ENCODE data around the gene TOM1L2. TPM values are rescaled to one million over a fixed set of nuclear protein-coding genes. Genes with fewer than 3 reads are reported as not detected.
A peak's percentile ranks its signal among the peaks of the same experiment; 100 is the strongest.

Gene TOM1L2
- polyA plus RNA-seq, 12 donors: 24.6 to 54.9 (median 38.8) TPM; not detected in 1

GRCh38 chr17:17849845-17850373 lies 122.3 kb downstream of the TOM1L2 start:
- DNase-seq: no peak

DNA sequence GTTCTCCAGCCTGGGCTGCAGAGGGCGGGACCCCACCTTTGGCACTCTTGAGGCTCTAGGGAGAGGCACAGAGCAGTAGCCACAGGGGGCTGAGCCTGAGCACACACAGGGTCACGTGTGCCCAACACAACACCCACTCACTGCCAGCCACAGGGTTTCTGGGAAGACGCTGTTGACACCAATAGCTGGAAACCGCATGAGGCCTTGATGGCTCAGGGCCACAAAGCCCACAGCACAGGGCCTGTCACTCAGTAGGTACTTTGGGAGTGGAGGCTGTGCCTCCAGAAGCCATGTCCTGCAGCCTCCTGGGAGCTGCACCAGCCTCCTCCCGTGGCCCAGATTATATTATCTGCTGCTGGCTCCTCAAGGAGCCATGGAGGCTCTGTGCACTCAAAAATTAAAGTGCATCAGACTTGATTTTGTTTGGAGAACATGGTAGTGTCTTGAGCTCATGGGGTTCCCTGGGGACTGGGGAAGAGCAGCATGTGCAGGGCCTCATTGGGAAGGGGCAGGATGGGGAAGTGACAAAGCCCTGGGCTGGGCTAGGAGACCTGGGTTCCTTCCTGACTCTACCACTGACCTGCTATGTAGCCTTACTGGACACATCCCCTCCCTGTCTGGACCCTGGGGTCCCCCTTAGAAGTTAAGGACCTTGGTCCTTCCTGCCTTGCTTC lies 122.9 kb downstream of the TOM1L2 start:
- DNase-seq: no peak

DNA sequence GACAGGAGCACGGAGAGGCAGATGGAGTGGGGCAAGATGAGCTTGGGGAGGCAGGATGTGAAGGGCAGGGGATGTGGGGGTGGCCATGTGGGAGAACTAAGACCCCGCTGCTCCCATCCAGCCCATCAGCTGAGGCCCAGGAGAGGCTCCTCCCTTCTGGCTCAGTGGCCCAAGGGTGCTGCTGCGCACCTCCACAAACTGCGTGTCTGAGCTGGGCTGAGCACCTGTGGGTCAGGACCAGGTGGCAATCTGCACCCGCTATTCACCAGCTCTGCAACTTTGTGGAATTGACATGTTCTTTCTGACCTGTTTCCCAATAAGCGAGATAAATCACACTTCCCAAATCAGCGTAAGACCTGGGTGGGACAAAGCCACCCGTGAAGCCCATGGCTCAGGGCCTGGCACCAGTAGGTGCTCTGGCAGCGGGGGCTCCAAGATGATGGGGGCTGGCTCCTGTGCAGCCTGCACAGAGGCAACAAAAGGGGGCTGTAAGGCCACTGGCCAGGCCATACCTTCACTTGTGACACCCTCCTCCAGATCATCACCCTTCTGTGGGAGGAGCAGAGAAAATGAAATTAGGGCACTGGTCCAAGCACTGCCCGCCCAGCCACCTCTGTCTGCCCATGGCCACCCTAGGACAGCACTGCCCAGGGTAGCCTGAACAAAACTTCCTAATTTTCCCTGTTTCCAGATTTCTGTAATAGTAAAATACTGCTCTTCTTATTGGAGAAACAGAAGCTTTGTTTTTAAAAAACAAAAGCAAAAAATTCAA lies 123.7 kb downstream of the TOM1L2 start:
- DNase-seq: no peak

DNA sequence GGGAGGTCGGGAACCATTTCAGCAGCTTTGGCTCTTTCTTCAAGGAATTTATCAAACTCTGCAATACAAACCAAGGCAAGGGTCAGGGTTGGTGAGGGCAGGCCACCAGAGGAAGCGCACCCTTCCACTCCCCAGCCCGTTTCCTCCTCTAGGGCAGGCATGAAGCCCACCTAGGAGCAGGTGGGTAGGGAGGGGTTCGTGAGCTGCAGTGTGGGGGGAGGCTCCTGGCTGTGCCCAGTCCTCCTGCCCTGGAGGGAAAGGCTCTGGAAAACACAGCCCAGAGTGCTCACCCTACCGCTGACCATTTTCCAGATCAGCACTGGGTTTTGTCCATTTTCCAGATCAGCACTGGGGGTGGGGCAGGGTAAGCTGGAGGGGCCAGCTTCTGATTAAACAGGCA lies 124.5 kb downstream of the TOM1L2 start:
- DNase-seq: no peak

DNA sequence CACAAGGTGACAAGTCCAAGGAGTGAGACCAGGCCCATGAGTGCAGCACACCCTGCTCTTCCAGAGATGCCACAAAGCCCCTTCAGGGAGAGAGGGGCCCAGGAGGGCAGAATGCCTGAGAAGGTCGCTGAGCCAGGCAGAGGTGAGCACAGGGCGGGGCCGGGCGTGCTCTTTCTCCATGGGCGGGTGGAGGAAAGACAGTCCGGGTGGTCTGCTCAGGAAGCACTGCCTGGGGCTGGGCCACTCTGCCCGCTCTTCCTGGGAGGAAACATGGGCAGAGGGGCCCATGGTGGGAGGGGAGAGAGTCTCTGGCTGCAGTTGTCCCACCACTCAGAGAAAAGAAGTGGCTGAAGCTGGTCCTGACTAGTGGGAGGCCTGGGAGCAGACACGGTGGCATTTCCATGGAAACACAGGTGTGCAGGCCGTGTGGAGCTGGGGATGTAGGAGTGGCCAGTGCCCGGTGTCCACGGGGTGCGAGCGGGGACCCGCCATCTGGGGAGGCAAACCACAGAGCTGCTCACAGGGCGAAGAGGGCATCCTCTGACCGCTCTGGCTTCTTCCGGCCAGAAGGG lies 125.0 kb downstream of the TOM1L2 start:
- no peak for DNase-seq

- no peak for DNase-seq
Measured at GRCh38 chr17:17846645-17847044, 125.6 kb downstream of the TOM1L2 start.

GRCh38 chr17:17846003-17846402 lies 126.2 kb downstream of the TOM1L2 start:
- no peak for DNase-seq

DNA sequence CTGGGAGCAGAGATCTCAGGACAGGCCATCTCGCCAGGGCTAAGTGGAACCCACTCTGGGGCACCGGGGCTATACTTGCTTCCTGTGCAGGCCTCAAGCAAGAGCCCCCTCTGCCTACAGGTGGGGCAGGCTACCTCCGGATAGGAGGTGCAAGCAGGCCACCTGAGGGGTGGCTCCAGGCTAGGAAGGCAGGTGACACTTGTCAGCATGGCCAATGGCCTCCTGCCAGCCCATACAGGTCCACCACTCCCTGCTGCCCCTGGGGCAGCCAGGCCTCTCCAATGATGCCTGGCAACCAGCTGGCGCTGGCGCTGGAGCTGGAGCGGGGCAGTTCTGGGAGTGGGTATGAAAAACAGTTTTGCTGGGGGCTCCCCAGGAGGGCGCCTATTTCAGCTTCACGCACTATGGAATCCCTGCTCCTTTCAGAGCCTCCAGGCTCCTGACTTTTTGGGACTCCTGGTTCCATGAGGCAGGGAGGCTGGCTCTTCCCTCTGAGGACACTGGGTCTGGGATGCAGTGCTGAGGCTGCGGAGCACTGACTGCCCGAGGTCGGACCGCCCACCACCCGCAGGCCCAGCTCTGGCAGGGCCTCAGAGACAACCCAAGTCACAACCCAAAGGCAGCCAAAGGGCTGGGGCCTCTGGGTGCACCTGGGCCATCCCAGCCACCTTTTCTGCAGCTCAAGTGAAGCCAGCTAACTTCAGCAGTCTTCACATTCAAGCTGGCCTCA lies 127.0 kb downstream of the TOM1L2 start:
- no peak for DNase-seq

GRCh38 chr17:17844500-17844899 lies 127.7 kb downstream of the TOM1L2 start:
- no peak for DNase-seq

DNA sequence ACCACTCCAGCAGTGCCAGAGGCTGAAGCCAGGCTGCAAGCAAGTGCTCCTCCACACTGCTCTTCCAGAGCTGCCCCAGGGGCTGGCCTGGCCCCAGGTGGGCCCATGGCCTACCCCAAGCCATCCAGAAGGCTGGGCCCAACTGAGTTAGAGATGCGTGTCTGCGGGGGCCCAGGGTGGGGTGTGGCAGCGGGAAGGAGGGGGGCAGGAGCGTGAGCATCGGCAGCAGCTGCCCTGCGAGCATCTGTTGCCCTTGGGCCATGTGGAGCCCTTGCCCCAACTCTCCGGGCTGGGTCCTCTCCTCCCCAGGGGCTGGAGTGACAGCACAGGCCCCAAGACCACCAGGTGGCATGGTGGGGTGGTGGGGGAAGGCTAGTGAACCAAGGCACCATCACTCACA lies 128.1 kb downstream of the TOM1L2 start:
- DNase-seq: no peak

DNA sequence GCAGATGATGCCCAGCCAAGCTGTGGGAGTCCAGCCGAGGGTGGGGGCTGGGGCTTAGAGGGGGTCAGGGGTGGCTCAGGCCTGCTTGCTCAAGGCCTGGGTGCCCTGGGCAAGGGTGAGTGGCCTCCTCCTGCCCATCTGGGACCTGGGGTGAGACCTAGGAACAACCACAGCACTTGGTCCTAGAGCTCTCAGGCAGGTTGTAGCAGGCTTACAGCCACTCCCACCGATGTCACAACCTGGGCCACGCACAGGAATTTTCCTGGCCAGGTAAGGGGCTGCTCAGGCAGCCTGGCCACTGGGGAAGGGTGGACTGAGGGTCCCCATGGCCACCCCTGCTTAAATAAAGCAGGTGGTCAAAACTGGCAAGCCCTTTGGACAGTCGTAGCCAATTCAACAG lies 129.1 kb downstream of the TOM1L2 start:
- DNase-seq: no peak

GRCh38 chr17:17842111-17842876 lies 129.9 kb downstream of the TOM1L2 start:
- DNase-seq: no peak

DNA sequence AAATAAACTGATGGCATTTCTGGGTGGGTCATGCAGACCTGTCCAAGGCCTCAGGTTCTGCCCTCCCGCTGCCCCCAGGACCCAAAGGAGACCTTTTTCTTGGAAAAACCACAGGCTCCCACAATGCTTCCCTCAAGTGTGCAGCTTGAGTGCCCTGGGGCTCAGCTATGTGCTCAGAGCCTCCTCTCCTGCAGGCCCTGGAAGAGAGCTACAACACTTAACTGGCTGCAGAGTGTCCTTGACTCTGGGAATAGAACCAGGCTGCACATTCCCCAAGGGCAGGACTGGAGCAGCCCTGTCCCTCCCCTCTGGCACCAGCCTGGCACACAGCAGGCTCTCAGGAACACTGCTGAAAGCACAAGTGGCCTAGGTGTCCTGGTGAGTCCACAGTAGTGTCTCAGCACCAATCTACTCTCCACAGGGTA lies 130.6 kb downstream of the TOM1L2 start:
- DNase-seq: no peak

- no peak for DNase-seq
Measured at GRCh38 chr17:17840751-17841591, 131.2 kb downstream of the TOM1L2 start.

- peak; percentile 77 for DNase-seq
Measured at GRCh38 chr17:17839791-17840707, 132.2 kb downstream of the TOM1L2 start.

- DNase-seq: no peak
Measured at GRCh38 chr17:17837966-17838962, 133.9 kb downstream of the TOM1L2 start.

- DNase-seq: peak; percentile 80
Measured at GRCh38 chr17:17837380-17837821, 134.8 kb downstream of the TOM1L2 start.

All from muscle of arm (tissue), 12 donors.